GM18508 (cell line): ENCODE measurements around the gene ADCY2.

ENCODE experiments used
- ATAC-seq: cut with Tn5 transposase; IDR thresholded peaks from one replicate; pipeline ENCODE4 v1.9.1; 2021; ENCODE audit warnings: moderate number of reproducible peaks; ENCODE audit not compliant: insufficient read depth, unreplicated experiment

Gene ADCY2

DNA sequence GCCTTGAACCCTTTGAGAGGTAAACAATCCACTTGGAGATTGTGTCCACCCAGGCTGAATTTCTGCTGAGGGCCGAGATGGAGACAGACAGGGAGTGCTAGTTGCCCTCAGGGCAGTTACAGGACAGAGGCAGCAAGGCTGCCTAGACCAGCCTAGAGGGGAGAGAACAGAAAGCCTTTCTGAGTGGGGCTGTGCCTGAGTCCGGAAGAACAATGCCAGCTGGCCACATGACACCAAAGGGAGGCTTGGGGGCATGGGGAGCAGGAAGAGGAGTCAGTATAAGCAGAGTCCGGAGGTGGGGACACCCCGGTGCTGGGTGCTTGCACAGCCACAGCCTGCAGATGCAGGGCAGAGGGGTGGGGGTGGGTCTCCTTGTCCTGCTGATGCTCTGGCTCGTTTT is 309.3 kb downstream of the ADCY2 start:
- ATAC-seq, result no peak

DNA sequence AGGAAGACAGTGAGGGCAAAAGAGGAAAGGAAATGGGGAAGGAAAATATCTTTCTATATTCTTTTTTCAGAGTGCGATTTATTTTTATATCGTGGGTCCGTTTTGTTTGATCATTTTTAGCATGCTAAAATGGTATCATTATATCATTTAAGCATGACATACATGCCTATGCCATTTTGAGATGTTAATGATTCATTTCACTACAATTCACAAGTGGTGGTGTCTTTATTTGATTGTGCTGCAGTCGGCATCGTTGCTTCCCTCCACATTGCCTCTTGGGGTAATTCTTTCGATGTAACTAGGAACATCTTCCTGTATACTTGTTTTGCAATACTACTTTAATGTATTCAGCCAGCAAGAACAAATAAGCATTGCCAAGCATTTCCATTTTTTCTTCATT is 309.8 kb downstream of the ADCY2 start:
- ATAC-seq, result no peak

DNA sequence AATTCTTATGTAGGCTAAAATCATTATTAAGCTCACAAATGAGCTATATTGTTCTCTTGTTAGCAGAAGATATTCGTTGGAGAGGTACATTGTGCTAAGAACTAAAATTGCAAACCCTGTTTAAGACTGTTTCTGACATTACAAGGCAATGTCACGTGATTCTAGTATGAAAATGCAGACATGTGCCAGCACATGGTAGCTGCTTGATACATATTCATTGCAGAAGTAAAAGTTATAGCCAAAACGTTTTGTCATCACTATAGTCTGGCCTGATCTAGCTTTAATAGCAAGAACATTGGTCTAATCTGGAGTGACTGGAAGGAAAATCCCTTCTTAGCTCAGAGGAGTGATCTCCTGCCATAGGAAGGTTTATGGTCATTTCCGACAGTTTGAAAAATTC is 310.3 kb downstream of the ADCY2 start:
- ATAC-seq, result no peak

DNA sequence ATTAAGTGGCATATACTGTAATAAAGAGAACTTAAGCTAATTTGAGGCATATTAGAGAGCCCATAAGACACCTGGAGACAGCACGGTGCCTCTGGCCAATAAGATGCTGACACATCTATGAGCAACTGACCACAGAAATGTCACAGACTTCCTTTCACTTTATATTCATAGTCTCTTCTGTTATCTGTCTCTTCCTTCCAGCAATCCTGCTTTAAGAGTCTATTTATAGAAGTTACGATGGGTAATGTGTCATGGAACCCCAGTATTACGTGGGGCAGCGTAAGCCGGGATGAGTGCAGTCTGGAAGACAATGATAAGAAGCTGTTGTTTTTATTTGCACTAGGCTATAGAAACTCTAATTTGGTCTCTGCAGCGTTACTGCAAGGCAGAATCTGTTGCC is 318.2 kb downstream of the ADCY2 start:
- no peak for ATAC-seq

DNA sequence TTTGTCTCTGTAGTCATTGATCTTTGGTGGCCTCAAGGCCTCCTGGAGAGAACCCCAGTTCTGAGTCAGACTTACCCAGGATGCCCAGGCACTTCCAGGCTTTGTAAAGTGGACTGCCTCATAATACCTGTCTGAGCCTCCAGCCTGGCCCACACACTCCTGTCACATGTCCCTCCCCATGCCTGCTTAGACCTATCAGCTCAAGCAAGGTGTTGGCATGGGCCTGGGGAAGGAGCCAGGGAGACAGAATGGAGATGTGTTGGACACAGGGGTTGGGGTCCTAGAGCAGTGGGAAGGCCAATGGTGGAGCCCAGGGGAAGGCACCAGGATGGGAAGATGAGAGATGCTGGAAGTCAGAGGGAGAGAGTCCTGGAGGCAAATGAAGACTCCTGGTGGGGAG is 318.8 kb downstream of the ADCY2 start:
- no peak for ATAC-seq

DNA sequence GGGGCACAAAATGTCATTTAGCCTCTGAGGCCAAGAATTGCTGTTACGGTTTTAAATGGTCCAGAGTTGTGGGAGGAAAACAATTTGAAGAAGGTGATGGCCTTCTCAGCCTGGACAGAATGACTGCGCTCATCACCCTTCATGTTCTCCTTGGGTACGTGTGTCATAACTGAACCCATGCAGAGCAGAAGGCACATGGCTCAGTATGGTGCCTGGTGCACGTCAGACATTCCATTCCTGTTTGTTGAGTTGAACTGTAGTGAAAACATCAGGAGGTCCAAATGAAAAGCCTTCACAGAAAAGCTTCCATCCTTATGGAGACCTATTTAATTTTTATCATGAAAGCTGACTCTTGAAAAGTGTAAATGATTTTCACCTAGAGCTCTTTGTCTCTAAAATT is 321.8 kb downstream of the ADCY2 start:
- ATAC-seq, result no peak

DNA sequence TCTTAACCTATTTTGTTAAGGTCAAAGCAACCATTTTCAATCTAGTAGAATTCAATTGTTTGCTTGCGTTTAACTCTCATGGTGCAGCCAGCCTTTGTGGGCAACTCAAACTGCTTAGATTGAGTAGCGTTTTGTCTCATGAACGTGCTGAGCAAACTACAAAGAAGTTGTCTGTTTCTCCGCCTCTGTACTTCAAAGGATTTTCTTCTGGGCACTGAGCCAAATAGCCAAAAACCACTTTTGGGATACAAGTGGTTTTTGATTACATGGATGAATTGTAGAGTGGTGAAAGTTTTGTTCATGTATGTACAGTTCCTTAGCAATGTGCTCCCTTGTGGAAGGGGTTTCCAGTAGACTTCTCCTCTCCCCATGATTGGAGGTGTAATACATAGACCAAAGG is 332.1 kb downstream of the ADCY2 start:
- no peak for ATAC-seq

DNA sequence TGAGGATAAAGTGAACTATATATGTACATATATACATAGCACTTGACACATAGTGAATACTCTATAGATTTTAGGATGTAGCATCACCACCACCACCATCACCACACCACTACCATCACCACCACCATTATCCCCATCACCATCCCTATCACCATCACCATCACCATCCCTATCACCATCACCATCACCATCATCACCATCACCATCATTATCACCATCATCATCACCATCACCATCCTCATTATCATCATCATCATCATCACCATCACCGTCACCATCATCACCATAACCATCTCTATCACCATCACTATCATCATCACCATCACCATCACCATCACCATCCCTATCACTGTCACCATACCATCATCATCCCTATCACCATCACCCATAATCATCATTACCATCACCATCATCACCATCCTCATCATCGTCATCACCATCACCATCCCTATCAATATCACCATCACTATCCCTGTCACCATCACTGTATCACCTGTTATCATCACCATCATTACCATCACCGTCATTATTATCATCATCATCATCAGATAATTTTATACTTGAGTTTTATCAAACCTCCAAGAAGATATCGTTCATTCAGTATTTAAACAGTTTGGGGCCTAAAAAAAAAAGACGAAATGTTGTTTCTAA is 345.6 kb downstream of the ADCY2 start:
- ATAC-seq, result no peak

DNA sequence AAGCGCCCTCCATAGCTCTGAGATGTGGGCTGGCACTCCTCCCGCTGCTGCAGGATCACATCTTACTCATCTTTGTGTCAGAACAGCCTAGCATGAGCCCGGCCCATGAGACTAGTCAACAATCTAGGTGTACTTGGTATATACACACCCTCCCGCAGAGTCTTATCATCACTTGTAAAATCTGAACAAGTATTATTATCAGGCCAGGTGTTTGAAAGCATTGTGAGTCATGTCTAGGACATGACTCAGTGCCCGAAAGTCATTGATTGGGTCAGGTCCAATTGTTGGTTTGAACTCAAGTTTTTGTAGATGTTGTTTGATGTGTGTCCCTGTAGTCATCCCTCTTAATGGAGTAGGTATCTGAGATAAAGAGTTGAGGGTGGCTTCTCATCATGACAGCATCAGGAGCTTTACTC is 346.3 kb downstream of the ADCY2 start:
- no peak for ATAC-seq

DNA sequence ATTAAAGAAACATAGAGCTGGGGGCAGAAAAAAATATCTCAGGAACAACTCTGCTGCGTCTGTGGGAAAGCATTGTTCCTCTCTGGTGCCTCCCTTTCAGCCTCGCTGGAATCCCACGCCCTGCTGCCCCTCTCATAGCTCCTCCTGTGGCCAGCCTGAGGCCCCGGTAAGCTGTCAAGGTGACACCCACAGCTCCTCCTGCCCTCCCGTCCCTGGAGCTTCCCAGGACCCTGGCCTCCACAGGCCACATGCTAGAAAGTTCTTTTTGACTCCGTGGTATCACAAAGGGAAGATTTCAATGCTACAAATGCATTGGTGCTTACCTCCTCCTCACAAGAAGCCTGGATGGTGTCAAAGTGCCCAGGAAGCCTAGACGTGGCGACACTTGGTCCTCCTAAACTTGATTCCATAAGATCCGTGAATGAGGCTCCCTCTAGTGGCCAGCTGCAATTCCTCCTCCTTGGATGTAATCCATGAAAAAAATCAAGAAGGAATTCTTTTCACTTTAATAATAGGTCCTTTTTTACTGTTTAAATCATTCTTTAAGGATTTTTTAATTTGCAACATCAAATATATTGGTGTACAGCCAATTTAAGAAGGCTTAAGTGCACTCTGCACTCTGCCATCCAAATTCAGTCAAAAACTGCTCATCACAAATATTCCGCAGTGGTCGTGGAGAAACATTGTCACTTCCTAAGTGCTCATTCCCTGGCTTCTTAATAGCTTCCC is 350.1 kb downstream of the ADCY2 start:
- ATAC-seq, result no peak

DNA sequence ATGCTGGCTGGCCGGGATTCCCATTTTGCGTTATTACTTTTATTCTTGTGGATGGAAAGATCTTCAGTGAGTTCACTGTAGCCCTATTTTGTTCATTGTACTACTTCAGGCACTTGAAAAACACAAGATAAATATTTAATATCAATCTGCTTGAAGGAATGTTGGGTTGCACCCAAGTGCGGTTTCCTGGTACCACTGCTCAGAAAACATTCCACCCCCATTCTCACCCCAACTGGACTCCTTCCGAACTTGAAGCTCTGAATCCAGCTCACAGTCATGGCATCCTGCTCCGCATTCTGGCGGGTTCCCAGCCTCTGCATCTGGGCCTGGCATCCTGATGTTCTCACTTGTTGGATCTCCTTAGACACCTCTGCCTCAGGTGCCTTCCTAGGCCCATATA is 351.8 kb downstream of the ADCY2 start:
- no peak for ATAC-seq

DNA sequence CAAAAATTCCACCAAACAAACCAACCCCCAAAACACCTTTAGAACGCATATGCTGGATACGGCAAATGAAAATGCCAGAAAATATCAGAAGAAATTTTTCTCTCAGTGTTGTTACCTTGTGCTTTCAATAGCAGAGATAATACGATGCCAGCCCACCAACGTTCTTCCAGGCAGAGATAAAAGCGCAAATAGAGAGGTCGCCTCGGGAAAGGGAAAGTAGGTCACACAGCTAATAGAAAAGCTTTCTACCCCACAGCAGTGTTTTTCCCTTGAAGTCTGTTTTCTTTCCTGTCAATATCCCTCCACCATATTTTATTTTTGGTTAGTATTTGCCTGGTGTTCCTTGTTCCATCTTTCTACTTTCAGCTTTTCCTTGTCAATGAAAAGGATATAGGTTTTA is 353.7 kb downstream of the ADCY2 start:
- no peak for ATAC-seq

DNA sequence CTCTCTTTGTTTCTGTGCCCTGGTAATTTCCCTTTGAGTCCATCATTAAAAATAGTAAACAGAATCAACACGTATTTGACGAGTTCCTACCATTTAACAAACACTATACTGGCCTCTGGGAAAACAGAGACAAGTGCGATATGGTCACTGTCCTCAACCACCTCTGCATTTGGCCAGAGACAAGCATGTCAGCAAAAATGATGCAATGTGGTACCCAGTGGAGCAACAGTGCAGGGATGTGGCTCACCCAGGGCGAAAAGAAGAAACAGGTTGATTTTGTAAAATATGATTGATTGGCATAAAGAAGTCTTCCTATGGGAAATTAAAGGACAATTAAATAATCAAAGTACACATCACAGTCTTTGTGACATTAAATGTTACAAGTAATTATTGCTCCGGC is 355.9 kb downstream of the ADCY2 start:
- ATAC-seq, result no peak

DNA sequence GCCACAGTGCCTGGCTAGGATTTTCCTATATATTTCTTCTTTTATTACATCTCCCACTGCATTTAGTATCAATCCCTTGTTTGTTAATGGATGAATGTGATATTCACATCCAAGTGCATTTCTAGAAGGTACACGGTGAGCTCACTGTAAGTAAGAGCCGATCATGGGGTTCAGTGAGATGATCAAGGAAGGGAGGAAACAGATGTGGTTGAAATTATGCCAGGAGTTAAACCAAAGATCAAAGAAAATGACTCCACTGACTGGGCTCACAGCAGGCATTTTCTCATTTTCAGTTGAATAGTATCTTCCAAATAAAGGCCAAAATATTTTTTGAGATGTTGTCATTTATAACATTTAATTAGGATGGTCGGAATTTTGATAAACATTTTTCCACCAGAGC is 357.2 kb downstream of the ADCY2 start:
- no peak for ATAC-seq

DNA sequence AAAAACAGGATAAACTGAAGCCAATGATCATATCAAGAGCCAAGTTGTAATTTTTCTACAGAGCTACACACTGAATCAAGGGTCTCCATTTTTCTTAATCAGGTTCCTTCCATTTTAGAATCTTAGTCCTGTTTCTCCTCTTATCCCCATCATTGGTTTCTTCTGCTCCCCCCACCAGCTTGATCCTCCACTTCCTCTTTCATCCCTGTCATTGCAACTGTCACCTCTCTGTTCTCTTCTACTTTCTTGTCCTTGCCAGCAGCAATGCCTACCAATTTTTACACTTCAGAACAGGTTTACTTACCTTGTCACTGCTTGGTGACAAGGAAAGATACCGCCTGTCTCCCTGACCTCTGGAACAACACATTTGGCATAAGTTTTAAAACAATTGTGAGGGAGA is 357.7 kb downstream of the ADCY2 start:
- ATAC-seq, result no peak

DNA sequence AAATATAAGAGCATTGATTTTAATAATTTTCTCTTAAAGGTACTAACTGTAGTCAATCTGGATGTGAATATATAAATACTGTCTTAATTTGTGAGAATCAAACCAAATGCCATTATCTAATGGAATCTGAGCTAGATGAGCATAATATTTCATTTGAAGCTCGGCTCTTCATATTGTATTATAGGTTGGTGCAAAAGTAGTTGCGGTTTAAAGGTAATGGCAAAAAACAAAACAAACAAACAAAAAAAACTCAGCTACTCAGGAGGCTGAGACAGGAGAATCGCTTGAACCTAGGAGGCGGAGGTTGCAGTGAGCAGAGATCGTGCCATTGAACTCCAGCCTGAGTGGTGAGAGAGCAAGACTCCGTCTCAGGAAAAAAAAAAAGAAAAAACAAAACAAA is 358.6 kb downstream of the ADCY2 start:
- no peak for ATAC-seq

DNA sequence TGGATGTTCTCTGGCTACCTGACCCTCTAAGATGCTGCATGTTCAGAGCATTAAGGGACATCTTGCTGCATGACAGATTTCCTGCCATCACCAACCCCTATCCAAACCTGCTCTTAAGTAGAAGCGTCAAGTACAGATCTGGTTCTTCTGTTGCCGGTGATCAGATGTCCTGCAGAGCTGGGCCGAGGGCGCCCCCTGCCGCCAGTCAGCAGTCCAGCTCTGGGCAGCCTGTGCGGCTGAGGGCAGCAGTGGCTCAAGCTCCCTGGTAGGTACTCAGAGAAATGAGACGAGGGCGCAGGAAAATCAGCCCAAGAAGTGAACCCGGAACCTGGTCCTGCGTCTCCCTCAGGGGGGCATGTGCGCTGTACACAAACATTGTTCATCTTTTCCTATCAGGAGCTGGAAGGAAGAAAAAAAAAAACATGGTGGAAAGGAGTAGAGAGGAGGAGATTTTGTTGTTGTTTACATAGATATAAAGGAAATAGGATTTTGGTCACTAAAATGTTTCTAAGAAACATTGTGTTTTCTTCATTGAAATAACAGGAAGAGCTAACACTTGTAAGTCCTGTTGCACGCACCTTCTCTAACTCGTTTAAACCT is 359.2 kb downstream of the ADCY2 start:
- no peak for ATAC-seq

DNA sequence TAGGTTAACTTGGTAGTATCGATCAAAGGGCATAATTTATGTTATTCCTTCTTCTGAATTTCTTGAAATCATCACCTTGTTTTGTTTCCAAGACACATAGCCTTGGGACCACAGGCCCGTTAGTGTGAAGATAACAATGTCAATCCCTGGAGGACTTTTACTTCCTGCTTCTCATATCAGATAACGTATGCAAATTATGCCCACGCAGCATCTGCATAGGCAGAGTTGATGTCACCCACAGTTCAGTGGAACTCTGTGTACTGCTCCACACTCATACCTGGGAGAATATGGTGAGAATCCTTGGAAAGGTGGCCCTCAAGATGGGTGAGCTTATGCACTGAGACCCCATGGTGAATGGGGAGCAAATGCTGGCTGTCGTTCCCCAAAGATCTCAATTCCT is 360.0 kb downstream of the ADCY2 start:
- no peak for ATAC-seq

DNA sequence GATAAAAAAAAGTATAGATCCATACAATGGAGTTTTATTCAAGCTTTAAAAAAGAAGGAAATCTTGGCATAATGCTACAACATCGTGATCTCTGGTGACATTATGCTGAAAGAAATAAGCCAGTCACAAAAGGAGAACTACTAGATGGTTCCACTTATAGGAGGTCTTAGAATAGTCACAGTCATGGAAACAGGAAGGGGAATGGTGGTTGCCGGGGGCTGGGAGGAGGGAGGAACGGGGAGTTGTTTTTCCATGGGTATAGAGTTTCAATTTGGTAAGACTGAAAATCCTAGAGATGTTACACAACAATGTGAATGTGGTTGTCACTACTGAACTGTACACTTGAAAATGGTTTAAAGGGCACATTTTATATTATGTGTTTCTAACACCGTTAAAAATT is 360.5 kb downstream of the ADCY2 start:
- no peak for ATAC-seq

DNA sequence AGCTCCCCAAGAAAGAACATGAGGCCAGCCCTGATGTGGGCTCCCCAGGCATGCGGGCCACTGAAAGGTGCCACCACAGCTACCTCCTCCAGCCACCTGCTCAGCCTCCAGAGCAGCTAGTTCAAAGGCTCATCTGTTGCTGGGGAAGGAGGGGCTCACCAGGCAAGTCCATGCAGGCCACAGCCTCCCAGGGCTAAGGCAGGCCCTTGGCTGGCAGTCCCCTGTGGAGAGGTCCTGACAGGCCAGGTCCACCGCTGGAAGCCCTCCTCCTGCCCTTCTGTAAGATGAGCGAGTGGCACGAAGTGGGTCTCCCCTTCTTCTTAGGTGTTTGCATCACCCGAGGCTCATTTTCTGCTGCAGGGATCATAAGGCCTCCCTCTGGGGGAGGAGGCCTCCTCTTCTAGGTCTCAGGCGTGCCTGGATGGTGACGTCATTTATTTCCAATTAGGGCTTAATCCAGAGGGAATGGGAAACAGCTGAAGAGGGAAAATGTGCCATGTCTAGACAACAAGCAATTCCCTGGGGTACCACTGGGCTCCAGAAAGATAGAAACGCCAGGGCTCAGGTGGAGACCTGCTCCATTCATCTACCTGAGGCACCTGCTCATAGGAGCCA is 363.4 kb downstream of the ADCY2 start:
- no peak for ATAC-seq

DNA sequence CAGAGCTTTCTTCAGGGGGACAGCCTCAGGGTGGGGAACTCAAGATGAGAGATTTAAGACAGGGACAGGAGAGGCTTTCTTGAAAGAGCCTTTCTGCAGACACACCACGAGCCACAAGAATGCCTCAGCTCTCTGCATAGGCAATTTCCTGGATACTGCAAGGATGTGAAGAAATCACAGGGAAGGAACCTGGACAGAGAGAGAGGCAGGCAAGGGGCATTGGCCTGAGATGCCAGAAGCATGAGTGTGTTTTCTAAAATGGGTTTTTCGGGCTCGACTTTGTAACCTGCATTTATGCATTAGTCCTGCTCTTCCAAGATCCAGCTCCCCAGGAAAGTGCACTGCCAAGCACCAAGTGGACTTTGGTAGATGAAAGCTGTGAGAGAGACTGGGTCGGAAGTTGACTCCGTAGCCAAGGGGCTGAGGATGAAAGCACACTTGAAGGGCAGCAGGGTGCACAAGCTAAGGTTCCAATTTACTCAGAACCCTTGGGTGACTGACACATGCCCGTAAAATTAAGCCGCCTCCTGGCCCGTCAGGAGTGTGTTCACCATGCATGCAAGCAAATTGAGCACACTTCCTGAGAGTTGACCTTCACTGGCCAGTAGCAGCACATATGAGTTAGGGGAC is 364.1 kb downstream of the ADCY2 start:
- ATAC-seq, result no peak
